ENCODE results near the gene NACA2.
"Not testable (repeated sequence)": the region's sequence is repeated elsewhere in the genome, so short reads cannot be mapped to it uniquely, and the experiment has no call there.

The NACA2 gene

DNA sequence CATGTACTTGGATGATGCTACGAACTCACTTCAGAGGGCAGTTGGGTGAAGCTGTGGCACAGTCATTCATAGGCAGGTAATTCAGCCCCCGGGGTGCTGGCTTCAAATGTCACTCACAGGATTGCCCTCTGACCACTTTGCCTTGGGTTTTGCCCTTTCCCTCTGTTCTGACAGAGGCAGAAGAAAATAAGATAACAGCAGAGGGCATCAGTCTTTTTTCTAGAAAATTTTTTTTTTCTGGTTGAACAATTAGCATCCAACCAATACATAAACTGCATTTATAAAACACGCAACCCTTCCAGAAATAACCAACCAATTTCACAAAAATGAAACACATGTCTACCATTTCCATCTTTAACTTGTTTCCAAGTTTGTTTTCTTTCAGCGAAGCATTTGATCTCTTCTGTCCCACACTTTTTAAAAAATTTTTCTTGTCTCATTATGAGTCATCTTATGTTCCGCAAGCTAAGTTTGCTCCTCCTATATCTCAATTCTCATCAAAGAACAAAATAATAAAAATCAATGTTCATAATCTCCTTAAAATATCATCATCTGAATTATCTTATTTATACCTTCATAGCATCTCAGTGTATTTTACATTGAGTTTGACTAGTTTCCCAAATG, 15.6 kb downstream of the NACA2 start:
- no peak for DNase-seq

GRCh38 chr17:61574542-61575351, 16.3 kb downstream of the NACA2 start:
- DNase-seq = no peak

- DNase-seq = not testable (repeated sequence)
These were observed 18.5 kb downstream of the NACA2 start for GRCh38 chr17:61572547-61572946.

DNA sequence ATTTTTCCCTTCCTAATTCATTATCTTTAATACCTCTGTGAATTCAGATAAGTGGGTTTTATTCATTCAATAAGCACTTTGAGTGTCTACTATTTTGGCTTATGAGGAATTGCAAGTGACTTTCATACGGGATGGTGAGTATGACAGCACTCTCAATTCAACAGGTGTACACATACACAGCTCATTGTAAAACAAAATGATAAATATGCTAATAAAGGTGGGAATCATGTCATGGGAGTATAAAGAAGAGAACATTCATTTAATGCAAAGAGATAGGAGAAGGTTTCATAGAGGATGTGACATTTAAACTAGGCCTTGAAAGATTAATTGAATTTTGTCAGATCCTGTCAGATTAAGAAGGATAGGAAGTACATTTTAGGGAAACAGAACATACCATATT, 19.4 kb downstream of the NACA2 start:
- no peak for DNase-seq

DNA sequence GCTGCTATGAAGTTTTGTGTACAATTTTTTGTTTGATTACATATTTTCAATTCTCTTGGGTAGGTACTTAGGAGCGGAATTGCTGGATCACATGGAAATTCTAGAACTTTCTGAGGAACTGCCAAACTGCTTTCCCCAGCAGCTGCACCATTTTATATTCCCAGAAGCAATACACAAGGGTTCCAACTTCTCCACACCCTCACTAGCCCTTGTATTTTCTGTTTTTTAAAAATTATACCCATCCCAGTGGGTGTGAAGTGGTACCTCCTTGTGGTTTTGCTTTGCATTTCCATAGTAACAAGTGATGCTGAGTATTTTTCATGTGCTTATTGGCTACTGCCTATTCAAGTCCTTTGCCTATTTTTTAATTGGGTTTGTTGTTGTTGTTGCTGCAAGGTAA, 20.9 kb downstream of the NACA2 start:
- no peak for DNase-seq

DNA sequence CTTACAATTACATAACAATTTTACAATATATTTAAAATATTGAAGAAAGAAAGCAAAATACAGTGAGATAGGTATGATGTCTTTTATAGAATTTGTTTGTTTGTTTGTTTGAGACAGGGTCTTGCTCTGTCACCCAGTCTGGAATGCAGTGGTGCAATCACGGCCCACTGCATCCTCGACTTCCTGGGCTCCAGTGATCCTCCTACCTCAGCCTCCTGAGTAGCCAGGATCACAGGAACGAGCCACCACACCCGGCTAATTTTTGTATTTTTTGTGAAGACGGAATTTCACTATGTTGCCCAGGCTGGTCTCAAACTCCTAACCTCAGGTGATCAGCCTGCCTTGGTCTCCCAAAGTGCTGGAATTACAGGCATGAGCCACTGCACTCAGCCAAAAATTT, 21.5 kb downstream of the NACA2 start:
- not testable (repeated sequence) for DNase-seq

DNA sequence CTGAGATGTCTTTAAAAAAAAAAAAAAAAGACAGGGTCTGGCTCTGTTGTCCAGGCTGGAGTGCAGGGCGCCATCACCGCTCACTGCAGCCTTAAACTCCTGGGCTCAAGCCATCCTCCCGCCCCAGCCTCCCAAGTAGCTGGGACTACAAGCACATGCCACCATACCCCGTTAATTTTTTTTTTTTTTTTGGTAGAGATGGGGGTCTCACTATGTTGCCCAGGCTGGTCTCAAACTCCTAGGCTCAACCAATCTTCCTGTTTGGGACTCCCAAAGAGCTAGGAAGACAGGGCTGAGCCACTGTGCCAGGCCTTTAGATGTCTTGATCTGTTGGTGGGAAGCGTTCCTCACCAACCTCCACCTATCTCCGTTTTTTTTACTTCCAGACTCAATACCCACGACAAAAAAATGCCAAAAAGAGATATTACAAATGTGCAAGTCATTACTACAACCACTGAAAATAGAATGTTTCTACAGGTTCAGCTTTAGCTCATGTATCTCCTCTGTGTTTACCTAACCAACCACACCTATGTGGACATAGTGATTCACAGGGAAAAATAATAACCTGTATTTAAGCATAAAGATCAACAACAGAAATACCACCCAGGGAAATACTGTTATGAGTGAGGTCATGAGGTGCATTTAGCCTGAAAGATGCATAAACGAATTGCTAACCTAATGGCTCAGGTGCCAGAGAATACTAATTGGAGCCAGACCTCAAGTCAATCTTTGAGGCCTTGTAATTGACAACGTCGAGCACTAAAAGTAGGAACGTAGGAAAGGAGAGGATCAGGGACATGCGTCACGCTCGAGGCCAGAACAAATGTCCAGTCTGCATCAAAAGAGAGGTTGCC, 22.6 kb downstream of the NACA2 start:
- DNase-seq = no peak

DNA sequence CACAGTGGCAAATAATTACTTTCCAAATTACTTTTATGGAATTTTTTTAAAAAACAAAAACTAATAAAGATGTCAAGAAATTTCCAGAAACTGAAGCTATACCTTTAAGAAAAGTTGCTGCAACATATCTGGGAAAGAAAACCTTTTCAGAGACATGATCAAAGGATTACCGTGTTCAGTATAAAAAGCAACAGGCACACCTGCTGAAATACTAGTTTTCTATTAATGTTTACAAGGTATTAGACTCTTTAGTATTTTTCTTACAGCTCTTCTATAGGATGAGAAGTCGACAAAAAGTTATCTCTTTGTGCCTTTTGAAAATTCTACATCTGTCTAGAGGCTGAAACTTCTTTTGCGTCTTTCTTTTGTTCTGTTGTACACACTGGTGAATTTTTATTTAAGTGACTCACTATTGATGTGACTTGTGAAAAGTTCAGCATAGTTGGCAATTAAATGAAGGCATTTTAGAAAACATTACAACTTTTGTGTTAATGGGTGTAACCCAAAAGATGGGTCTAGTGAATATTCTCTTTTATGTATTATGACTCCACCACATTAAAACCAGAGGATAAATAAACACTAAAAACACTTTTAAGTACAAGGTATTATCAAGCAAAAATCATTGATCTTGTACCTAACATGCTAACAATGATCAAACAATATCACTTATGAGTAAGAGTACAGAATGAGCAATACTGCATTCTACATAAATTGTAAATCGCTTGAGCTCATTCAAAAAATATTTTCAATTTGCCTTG, 23.8 kb downstream of the NACA2 start:
- DNase-seq = no peak

GRCh38 chr17:61566448-61566847, 24.6 kb downstream of the NACA2 start:
- DNase-seq = not testable (repeated sequence)

- DNase-seq = not testable (repeated sequence)
These were observed 25.2 kb downstream of the NACA2 start for GRCh38 chr17:61565850-61566249.

- DNase-seq = no peak
These were observed 25.8 kb downstream of the NACA2 start for GRCh38 chr17:61565213-61565612.

GRCh38 chr17:61562287-61562686, 28.7 kb downstream of the NACA2 start:
- no peak for DNase-seq

GRCh38 chr17:61561354-61561753, 29.7 kb downstream of the NACA2 start:
- DNase-seq = no peak

DNA sequence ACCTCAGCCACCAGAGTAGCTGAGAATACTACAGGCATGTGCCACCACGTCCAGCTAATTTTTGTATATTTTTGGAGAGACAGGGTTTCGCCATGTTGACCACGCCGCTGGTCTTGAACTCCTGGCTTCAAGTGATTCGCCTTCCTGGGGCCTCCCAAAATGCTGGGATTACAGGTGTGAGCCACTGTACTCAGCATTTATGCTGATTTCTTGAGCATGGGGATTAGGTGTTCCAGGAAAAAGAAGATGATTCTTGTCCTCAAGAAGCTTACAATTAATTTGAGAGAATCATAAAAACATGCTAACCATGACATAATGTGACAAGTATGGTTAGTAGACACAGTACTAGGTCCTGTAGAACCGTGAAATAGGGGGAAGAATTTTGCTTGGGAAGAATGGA, 30.9 kb downstream of the NACA2 start:
- DNase-seq = no peak

- no peak for DNase-seq
These were observed 34.5 kb downstream of the NACA2 start for GRCh38 chr17:61556224-61557188.

GRCh38 chr17:61555127-61555566, 35.9 kb downstream of the NACA2 start:
- DNase-seq = no peak

- DNase-seq = no peak
These were observed 36.8 kb downstream of the NACA2 start for GRCh38 chr17:61554209-61554608.

- not testable (repeated sequence) for DNase-seq
These were observed 38.5 kb downstream of the NACA2 start for GRCh38 chr17:61552560-61552959.

DNA sequence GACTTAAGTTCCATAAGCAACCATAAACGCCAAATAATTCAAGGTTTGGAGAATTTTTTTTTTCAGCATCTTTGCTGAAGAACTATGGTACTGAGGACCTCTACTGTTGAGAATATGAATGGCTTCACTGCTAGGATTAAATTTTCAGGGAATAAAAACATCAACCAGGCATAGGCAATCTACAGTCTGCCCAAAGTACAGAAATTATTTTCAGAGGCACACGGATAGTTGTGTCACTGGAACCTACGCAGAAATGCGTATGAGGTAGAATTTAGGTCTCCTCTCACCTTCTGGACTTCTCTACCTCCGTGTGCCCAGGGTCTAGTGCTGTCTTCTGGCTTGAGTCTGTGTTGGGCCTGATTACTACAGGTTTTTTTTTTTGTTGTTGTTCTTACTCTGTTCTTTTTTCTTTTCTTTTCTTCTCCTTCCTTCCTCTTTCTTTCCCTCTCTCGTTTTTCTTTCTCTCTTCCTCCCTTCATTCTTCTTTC, 39.7 kb downstream of the NACA2 start:
- no peak for DNase-seq

DNA sequence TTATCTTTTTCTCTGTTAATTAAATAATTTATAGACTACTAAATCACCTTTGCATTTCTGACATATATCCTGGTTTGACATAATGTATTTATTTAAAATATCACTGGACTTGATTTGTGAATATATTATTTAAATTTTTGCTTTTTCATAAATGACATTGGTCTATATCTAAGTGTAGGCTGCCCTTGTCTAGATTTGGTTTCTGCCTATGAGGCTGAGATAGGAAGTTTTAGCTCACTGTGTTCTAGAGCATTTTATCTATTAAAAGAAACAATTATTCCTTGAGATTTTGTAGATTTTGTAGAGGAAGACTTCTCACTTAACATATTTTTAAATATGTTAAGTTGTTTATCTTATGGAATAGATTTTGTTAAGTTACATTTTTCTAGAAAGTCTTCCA, 43.9 kb downstream of the NACA2 start:
- no peak for DNase-seq

DNA sequence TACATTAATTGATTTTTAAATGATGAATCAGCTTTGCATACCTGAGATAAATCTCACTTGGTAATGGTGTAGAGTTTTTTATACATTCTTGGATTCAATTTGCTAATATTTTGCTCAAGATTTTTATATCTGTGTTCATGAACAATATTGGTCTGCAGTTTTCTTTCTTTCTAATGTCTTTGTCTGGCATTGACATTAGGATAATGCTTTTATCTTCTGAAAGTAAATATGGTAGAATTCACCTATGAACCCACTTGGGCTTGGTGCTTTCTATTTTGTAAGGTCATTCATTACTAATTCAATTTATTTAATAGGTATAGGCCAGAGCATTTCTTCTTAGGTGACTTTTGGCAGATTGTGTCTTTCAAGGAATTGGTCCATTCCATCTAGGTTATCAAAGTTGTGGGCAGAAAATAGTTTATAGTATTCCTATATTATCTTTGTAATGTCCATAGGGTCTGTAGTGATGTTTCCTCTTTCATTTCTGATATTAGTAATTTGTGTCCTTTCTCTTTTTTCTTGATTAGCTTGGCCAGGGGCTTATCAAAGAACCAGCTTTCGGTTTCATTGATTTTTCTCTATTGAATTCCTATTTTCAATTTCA, 45.6 kb downstream of the NACA2 start:
- DNase-seq = no peak

All from activated naive CD4-positive, alpha-beta T cell treated with anti-CD3 and anti-CD28 coated beads, Interleukin-2, amount 50 U/mL, for 16 hours (primary cell).